Endothelial cell of umbilical vein (primary cell): Measurements from ENCODE around the gene EVI5.
"Not testable (repeated sequence)": the region's sequence is repeated elsewhere in the genome, so short reads cannot be mapped to it uniquely, and the experiment has no call there.

ENCODE experiments used
- CTCF ChIP-seq, 2 donors: IDR thresholded peaks; 1 replicate in 1 of 2; 2 replicates in 1 of 2; pipeline ENCODE4 v1.5.1; 2011; ENCODE audit warnings: low read length in 2 of 2, mild to moderate bottlenecking in 2 of 2, moderate library complexity in 2 of 2, control low read depth in 1 of 2, inconsistent platforms in 1 of 2, low read depth in 1 of 2; ENCODE audit not compliant: insufficient read depth in 1 of 2; ENCODE audit errors: extremely low read depth in 1 of 2
- EZH2 ChIP-seq: IDR thresholded peaks from 2 replicates; pipeline ENCODE4 v1.6.1; 2012; ENCODE audit warnings: borderline replicate concordance, low read depth, mild to moderate bottlenecking, moderate library complexity, low read length, inconsistent platforms; ENCODE audit not compliant: severe bottlenecking
- POLR2A ChIP-seq: IDR thresholded peaks from 2 replicates; pipeline ENCODE4 v1.6.1; 2012; ENCODE audit warnings: low read depth, mild to moderate bottlenecking, control low read depth, low read length

DNA sequence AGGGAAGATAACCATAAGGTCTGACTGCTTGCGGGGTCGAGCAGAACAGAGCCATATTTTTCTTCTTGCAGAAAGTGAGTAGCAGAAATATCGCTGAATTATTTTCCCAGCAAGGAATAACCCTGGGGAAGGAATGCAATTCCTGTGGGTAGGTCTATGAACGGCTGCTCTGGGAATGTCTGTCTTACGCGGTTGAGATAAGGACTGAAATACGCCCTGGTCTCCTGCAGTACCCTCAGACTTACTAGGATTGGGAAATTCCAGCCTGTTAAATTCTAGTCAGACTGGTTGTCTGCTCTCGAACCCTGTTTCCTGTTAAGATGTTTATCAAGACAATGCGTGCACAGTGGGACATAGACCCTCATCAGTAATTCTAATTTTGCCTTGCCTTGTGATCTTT is 61.2 kb downstream of the EVI5 start:
- not testable (repeated sequence) for TF ChIP-seq CTCF (IDR thresholded peaks at IDR 0.05; ENCODE audit: extremely low read depth in 1 of 2, insufficient read depth in 1 of 2, low read depth in 1 of 2, low read length in 2 of 2); POLR2A; EZH2
